Stomach (tissue), 9 donors: Measurements from ENCODE around the gene CABP2. TPM values are rescaled to one million over a fixed set of nuclear protein-coding genes. Genes with fewer than 3 reads are reported as not detected.

Experiments
- DNase-seq, 2 donors: peaks; one replicate each; pipeline versions ENCODE4 v3.0.0 to v3.0.0-alpha.2; 2013 to 2019
- H3K27ac ChIP-seq, 5 donors: fragments of 200-600 bp in 4 of 5; sonication (generic) in 4 of 5; one replicate each; pipeline ENCODE4 v1.5.1; 2013 to 2019; ENCODE audit warnings: mild to moderate bottlenecking in 1 of 5, moderate library complexity in 1 of 5
- H3K27me3 ChIP-seq, 3 donors: fragments of 200-600 bp; sonication (generic); one replicate each; pipeline ENCODE4 v1.5.1; 2017 to 2019; ENCODE audit warnings: mixed run types in 1 of 3
- H3K36me3 ChIP-seq, 4 donors: fragments of 200-600 bp; sonication (generic); 1 replicate in 3 of 4; 2 replicates in 1 of 4; pipeline ENCODE4 v1.5.1; 2016 to 2019
- H3K4me1 ChIP-seq, 4 donors: fragments of 200-600 bp; sonication (generic); one replicate each; pipeline ENCODE4 v1.5.1; 2016 to 2019
- H3K4me3 ChIP-seq, 4 donors: fragments of 200-600 bp; sonication (generic) in 3 of 4; one replicate each; pipeline ENCODE4 v1.5.1; 2016 to 2019; ENCODE audit warnings: mild to moderate bottlenecking in 1 of 4
- H3K9me3 ChIP-seq, 4 donors: fragments of 200-600 bp; sonication (generic); one replicate each; pipeline ENCODE4 v1.5.1; 2016 to 2019
- EP300 ChIP-seq: sonication (generic); formaldehyde crosslinking; IDR thresholded peaks from one replicate; pipeline ENCODE4 v1.6.1; 2017; ENCODE audit warnings: antibody characterized with exemption
- POLR2A ChIP-seq, 4 donors: fragments of 450-650 bp; IDR thresholded peaks; one replicate each; pipeline ENCODE4 v1.6.1; 2016; ENCODE audit warnings: antibody characterized with exemption in 4 of 4, control low read depth in 2 of 4, mild to moderate bottlenecking in 1 of 4, moderate library complexity in 1 of 4
- POLR2AphosphoS5 ChIP-seq, 3 donors: sonication (generic); formaldehyde crosslinking; IDR thresholded peaks; one replicate each; pipeline ENCODE4 v1.6.1; 2016; ENCODE audit warnings: antibody characterized with exemption in 3 of 3
- WGBS, 5 donors: extraction: QIAGEN DNeasy Blood & Tissue Kit in 3 of 5; methylation state at CpG; one replicate each; pipeline versions ENCODE4 v1.1.5 to v1.1.7; 2013 to 2018; 5-methylcytosine and 5-hydroxymethylcytosine counted together
- intact Hi-C: fragments of 100-400 bp; cut with DNase I; formaldehyde crosslinking; loops from one replicate; pipeline ENCODE4 v1.15.1; 2023; ENCODE audit warnings: low total_unique reads
- polyA plus RNA-seq, 3 donors: library from polyadenylated mRNA; stranded (reverse); fragments of 200-250 nt; gene quantifications; one replicate each; pipeline ENCODE4 v1.2.3, GENCODE V29; 2013
- small RNA-seq, 4 donors: library from RNA; depleted of rRNA; stranded (forward); fragments of <200 nt; gene quantifications; one replicate each; pipeline ENCODE3, GENCODE V24; 2016
- total RNA-seq, 5 donors: library from RNA; depleted of rRNA; stranded (reverse); fragments of >200 nt; gene quantifications; one replicate each; pipeline versions ENCODE4 v1.1.0 to v1.2.3, GENCODE V29; 2014 to 2016
- TF ChIP-seq, protein P1 (sequence below), 7 experiments: fragments of 450-650 bp in 4 of 7; fragments of 200-600 bp in 3 of 7; sonication (generic) in 3 of 7; IDR thresholded peaks; one replicate each; pipeline ENCODE4 v1.5.1; 2016 to 2019; ENCODE audit warnings: antibody characterized with exemption in 7 of 7, control low read depth in 2 of 7, mild to moderate bottlenecking in 1 of 7
- donor health status: healthy with polysubstance abuse.
- donor health status: Bipolar disorder and iron deficiency.
- donor health status: healthy.

Gene CABP2
- total and polyA plus RNA-seq, 8 donors = not detected

DNA sequence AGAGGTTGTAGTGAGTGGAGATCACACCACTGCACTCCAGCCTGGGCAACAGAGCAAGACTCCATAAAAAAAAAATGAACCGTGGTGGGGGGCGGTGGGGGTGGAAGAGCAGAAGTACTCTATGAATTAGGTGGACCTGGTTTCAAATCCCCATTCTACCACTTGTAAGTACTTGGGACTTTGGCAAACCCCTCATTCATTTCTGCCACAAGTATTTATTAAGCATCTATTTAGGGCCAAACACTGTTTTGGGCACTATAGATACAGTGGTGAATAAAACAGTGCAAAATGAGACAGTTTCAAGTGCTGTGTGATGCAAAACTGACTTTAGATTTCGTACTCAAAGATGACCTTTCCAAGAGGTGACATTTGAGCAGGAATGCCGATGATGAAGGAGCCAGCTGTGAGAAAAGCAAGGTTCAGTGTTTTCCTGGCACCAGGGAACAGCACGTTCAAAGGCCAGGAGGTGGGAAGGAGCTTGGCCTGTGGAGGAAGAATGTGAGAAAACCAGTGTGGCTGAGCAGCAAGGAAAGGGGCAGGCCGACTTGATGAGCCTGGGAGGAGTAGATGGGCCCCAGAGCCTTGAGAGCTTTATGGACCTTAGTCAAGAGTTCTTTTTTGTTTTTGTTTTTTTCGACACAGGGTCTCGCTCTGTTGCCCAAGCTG lies 52.8 kb downstream of the CABP2 start:
- no peak for DNase-seq
- TF ChIP-seq POLR2AphosphoS5 (IDR thresholded peaks at IDR 0.05) (no peak), EP300 (no peak), POLR2A (IDR thresholded peaks at IDR 0.05) (no peak)
- TF ChIP-seq, protein P1, sequence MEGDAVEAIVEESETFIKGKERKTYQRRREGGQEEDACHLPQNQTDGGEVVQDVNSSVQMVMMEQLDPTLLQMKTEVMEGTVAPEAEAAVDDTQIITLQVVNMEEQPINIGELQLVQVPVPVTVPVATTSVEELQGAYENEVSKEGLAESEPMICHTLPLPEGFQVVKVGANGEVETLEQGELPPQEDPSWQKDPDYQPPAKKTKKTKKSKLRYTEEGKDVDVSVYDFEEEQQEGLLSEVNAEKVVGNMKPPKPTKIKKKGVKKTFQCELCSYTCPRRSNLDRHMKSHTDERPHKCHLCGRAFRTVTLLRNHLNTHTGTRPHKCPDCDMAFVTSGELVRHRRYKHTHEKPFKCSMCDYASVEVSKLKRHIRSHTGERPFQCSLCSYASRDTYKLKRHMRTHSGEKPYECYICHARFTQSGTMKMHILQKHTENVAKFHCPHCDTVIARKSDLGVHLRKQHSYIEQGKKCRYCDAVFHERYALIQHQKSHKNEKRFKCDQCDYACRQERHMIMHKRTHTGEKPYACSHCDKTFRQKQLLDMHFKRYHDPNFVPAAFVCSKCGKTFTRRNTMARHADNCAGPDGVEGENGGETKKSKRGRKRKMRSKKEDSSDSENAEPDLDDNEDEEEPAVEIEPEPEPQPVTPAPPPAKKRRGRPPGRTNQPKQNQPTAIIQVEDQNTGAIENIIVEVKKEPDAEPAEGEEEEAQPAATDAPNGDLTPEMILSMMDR (IDR thresholded peaks at IDR 0.05) = no peak
- no peaks in the 10 kb centered on the region for H3K27me3 ChIP-seq
- WGBS, 5 donors = 75 to 87% (median 82%) methylated on average over 8 of the region's 8 CpGs
- H3K27ac ChIP-seq = no peak overlapping the region
- intact Hi-C loops = no loop called here
- H3K4me1 ChIP-seq = peaks cover 28 to 44% (median 42%) of the 10 kb centered on the region in 4 donors
- peaks cover 0 to 5% (median 2%) of the 10 kb centered on the region in 4 donors for H3K36me3 ChIP-seq
- no peaks in the 10 kb centered on the region for H3K9me3 ChIP-seq
- H3K4me3 ChIP-seq = no peak overlapping the region

DNA sequence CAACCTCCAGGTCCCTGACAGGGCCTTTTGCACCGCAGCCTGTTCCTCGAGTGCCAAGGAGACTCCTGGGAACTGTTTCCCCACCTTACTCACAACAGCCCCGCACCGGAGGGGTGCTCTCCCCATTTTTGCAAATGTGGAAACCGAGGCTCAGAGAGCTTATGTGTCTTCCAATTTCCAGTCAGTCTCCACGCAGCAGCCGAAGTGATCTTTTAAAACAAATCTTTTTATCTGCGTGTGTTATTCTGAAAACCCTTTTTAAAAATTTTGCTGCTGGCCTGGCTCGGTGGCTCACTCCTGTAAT lies 53.8 kb downstream of the CABP2 start:
- no peak for TF ChIP-seq EP300
- TF ChIP-seq POLR2A (IDR thresholded peaks at IDR 0.05) = no peak
- TF ChIP-seq POLR2AphosphoS5 (IDR thresholded peaks at IDR 0.05) = no peak
- TF ChIP-seq, protein P1 (IDR thresholded peaks at IDR 0.05) = no peak
- H3K36me3 ChIP-seq = peaks cover 0 to 5% (median 2%) of the 10 kb centered on the region in 4 donors

More for the DNA sequence above, 53.8 kb downstream of the CABP2 start:
- DNase-seq = no peak
- H3K27me3 ChIP-seq = no peaks in the 10 kb centered on the region
- H3K27ac ChIP-seq = peak overlapping the region; percentile 90 to 96 (median 92)
- 5 to 9% (median 7%) methylated on average over 9 of the region's 9 CpGs for WGBS, 5 donors
- H3K9me3 ChIP-seq = no peaks in the 10 kb centered on the region
- H3K4me1 ChIP-seq = peaks cover 30 to 49% (median 47%) of the 10 kb centered on the region in 4 donors
- intact Hi-C loops = no loop called here
- H3K4me3 ChIP-seq = peak overlapping the region; percentile 82 to 95 (median 88)

Small RNAs within 50 kb of the gene (small RNA-seq; reads per million reads assigned to genes)
- gene MIR6752 = 0 reads per million in 4 donors

Other genes with a start within 250 kb of the CABP2 start
- gene ANKRD13D, start 234.1 kb downstream of the CABP2 start, total RNA-seq = 10 to 100 TPM; 24.6 to 96.4 (median 42.6) TPM
- gene ANKRD13D, start 234.1 kb downstream of the CABP2 start, polyA plus RNA-seq = 10 to 100 TPM; 18.5 to 61.3 (median 30.9) TPM
- gene SSH3, start 219.9 kb downstream of the CABP2 start, total RNA-seq = 100 to 1,000 TPM in 3 of 5 donors, 10 to 100 TPM in 2; 23.5 to 217 (median 103) TPM
- 10 to 100 TPM; 18.8 to 34.3 (median 22.6) TPM for gene SSH3, start 219.9 kb downstream of the CABP2 start, polyA plus RNA-seq
- 100 to 1,000 TPM in 1 of 5 donors, 10 to 100 TPM in 4; 13.8 to 117 (median 54.8) TPM for gene POLD4, start 169.9 kb downstream of the CABP2 start, total RNA-seq
- 100 to 1,000 TPM; 129 to 316 (median 153) TPM for gene POLD4, start 169.9 kb downstream of the CABP2 start, polyA plus RNA-seq
- 10 to 100 TPM in 3 of 5 donors, 1 to 10 TPM in 1, not detected in 1; 2.6 to 69.2 (median 17.8) TPM for gene CLCF1, start 149.8 kb downstream of the CABP2 start, total RNA-seq
- gene CLCF1, start 149.8 kb downstream of the CABP2 start, polyA plus RNA-seq = 1 to 10 TPM; 2.7 to 5.4 (median 3.2) TPM
- 10 to 100 TPM in 4 of 5 donors, 1 to 10 TPM in 1; 7.0 to 88.9 (median 29.5) TPM for gene RAD9A, start 131.5 kb downstream of the CABP2 start, total RNA-seq
- gene RAD9A, start 131.5 kb downstream of the CABP2 start, polyA plus RNA-seq = 10 to 100 TPM; 11.8 to 30.3 (median 17.0) TPM
- 100 to 1,000 TPM in 2 of 5 donors, 10 to 100 TPM in 3; 28.6 to 229 (median 97.9) TPM for gene PPP1CA, start 121.6 kb downstream of the CABP2 start, total RNA-seq
- gene PPP1CA, start 121.6 kb downstream of the CABP2 start, polyA plus RNA-seq = 100 to 1,000 TPM; 109 to 203 (median 153) TPM
- gene TBC1D10C, start 119.4 kb downstream of the CABP2 start, total RNA-seq = 10 to 100 TPM in 1 of 5 donors, 1 to 10 TPM in 3, under 1 TPM in 1; 0.29 to 12.0 (median 3.5) TPM
- gene TBC1D10C, start 119.4 kb downstream of the CABP2 start, polyA plus RNA-seq = 1 to 10 TPM; 2.8 to 6.1 (median 5.5) TPM
- 10 to 100 TPM in 3 of 5 donors, 1 to 10 TPM in 1, under 1 TPM in 1; 0.29 to 33.3 (median 15.4) TPM for gene CARNS1, start 107.8 kb downstream of the CABP2 start, total RNA-seq
- gene CARNS1, start 107.8 kb downstream of the CABP2 start, polyA plus RNA-seq = 1 to 10 TPM in 2 of 3 donors, under 1 TPM in 1; 0.88 to 3.4 (median 2.4) TPM
- 100 to 1,000 TPM in 2 of 5 donors, 10 to 100 TPM in 3; 29.7 to 434 (median 82.3) TPM for gene RPS6KB2, start 95.0 kb downstream of the CABP2 start, total RNA-seq
- 10 to 100 TPM; 49.3 to 74.1 (median 68.9) TPM for gene RPS6KB2, start 95.0 kb downstream of the CABP2 start, polyA plus RNA-seq
- gene PTPRCAP, start 85.8 kb downstream of the CABP2 start, total RNA-seq = 10 to 100 TPM in 1 of 5 donors, 1 to 10 TPM in 2, not detected in 2; 1.7 to 15.2 (median 3.5) TPM
- gene PTPRCAP, start 85.8 kb downstream of the CABP2 start, polyA plus RNA-seq = 10 to 100 TPM in 2 of 3 donors, 1 to 10 TPM in 1; 4.5 to 25.3 (median 20.2) TPM
- gene CORO1B, start 80.0 kb downstream of the CABP2 start, total RNA-seq = 100 to 1,000 TPM in 2 of 5 donors, 10 to 100 TPM in 3; 48.3 to 160 (median 82.2) TPM
- 100 to 1,000 TPM in 2 of 3 donors, 10 to 100 TPM in 1; 84.4 to 125 (median 104) TPM for gene CORO1B, start 80.0 kb downstream of the CABP2 start, polyA plus RNA-seq
- gene GPR152, start 70.7 kb downstream of the CABP2 start, total RNA-seq = not detected
- not detected for gene GPR152, start 70.7 kb downstream of the CABP2 start, polyA plus RNA-seq
- under 1 TPM in 3 of 5 donors, not detected in 2; 0.43 to 0.73 (median 0.45) TPM for gene CABP4, start 68.1 kb downstream of the CABP2 start, total RNA-seq
- 1 to 10 TPM in 2 of 3 donors, under 1 TPM in 1; 0.50 to 1.7 (median 1.7) TPM for gene CABP4, start 68.1 kb downstream of the CABP2 start, polyA plus RNA-seq
- gene TMEM134, start 54.2 kb downstream of the CABP2 start, total RNA-seq = 100 to 1,000 TPM in 3 of 5 donors, 10 to 100 TPM in 2; 57.6 to 392 (median 174) TPM
- 100 to 1,000 TPM; 118 to 130 (median 126) TPM for gene TMEM134, start 54.2 kb downstream of the CABP2 start, polyA plus RNA-seq
- 100 to 1,000 TPM in 1 of 5 donors, 10 to 100 TPM in 4; 36.4 to 140 (median 60.7) TPM for gene AIP, start 40.4 kb downstream of the CABP2 start, total RNA-seq
- 10 to 100 TPM; 75.5 to 86.6 (median 84.2) TPM for gene AIP, start 40.4 kb downstream of the CABP2 start, polyA plus RNA-seq
- 100 to 1,000 TPM in 1 of 5 donors, 10 to 100 TPM in 4; 12.3 to 133 (median 42.4) TPM for gene PITPNM1, start 18.1 kb downstream of the CABP2 start, total RNA-seq
- 10 to 100 TPM; 15.9 to 18.9 (median 17.3) TPM for gene PITPNM1, start 18.1 kb downstream of the CABP2 start, polyA plus RNA-seq
- 10 to 100 TPM in 4 of 5 donors, 1 to 10 TPM in 1; 8.3 to 68.3 (median 52.7) TPM for gene CDK2AP2, start 15.3 kb downstream of the CABP2 start, total RNA-seq
- gene CDK2AP2, start 15.3 kb downstream of the CABP2 start, polyA plus RNA-seq = 10 to 100 TPM; 60.9 to 95.9 (median 74.7) TPM
- gene GSTP1, start 60.4 kb upstream of the CABP2 start, total RNA-seq = 100 to 1,000 TPM; 393 to 726 (median 523) TPM
- gene GSTP1, start 60.4 kb upstream of the CABP2 start, polyA plus RNA-seq = 1,000 to 10,000 TPM in 2 of 3 donors, 100 to 1,000 TPM in 1; 670 to 2,840 (median 1,703) TPM
- 100 to 1,000 TPM; 186 to 806 (median 497) TPM for gene NDUFV1, start 83.5 kb upstream of the CABP2 start, total RNA-seq
- gene NDUFV1, start 83.5 kb upstream of the CABP2 start, polyA plus RNA-seq = 100 to 1,000 TPM; 148 to 193 (median 181) TPM
- 100 to 1,000 TPM in 1 of 5 donors, 1 to 10 TPM in 2, not detected in 2; 4.6 to 333 (median 8.8) TPM for gene NUDT8, start 106.5 kb upstream of the CABP2 start, total RNA-seq
- gene NUDT8, start 106.5 kb upstream of the CABP2 start, polyA plus RNA-seq = 10 to 100 TPM; 15.0 to 41.0 (median 19.5) TPM
- not detected for gene TBX10, start 116.3 kb upstream of the CABP2 start, total RNA-seq
- gene TBX10, start 116.3 kb upstream of the CABP2 start, polyA plus RNA-seq = not detected
- gene ACY3, start 127.3 kb upstream of the CABP2 start, total RNA-seq = 10 to 100 TPM in 1 of 5 donors, 1 to 10 TPM in 2, under 1 TPM in 1, not detected in 1; 0.45 to 17.1 (median 1.1) TPM
- 1 to 10 TPM; 7.5 to 9.1 (median 8.7) TPM for gene ACY3, start 127.3 kb upstream of the CABP2 start, polyA plus RNA-seq
- gene ALDH3B2, start 151.2 kb upstream of the CABP2 start, total RNA-seq = under 1 TPM in 1 of 5 donors, not detected in 4; 0.89 TPM
- 10 to 100 TPM in 1 of 3 donors, not detected in 2; 23.5 TPM for gene ALDH3B2, start 151.2 kb upstream of the CABP2 start, polyA plus RNA-seq